NCI-H2081 (cell line): ENCODE measurements around the gene DCTPP1.

Experiments
- DNase-seq, 2 experiments: peaks; one replicate each; lab custom pipeline; 2025; lab: John Stamatoyannopoulos, UW

DCTPP1 gene

GRCh38 chr16:30382111-30382881 is 47.5 kb downstream of the DCTPP1 start, which contains the start of gene SEPTIN1:
Gene SEPTIN1, minus strand, starts transcription at chr16:30382561. Its CDS starts 19 bp downstream, at chr16:30382542.
- DNase-seq, result no peak

DNA sequence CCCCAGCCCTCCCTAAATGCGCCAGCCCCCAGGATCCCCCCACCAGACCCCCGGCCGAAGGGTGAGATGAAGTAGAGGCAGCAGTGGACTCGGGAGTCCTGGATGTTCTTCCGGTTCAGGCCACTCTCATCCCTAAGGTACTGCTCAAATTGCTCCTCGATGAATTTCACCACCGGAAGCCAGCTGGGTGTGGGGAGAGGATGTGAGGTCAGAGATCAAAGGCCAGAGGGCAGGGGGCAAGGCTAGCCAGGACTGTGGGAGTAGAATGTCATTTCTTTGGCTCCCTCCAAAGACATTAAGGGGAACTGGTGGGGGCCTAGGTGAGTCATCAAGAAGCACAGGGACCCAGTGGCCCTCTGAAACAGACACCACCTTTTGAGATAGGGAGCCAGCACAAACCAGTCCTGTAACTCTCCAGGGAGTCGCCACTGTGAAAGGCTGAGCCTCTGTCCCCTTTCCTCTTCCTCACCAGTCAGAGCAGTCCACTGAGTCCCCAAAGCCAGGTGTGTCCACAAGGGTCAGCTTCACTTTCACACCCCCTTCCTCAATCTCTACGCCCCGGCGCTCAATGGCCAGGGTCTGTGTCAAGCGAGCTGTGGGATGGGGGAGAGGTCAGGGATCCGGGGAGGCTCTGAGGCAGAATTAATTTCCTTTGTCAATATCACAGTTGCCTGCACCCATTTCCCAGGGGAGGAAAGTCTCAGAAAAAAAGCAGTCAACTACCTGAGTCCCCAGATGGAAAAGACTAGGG is 48.4 kb downstream of the DCTPP1 start:
- no peak for DNase-seq

- DNase-seq, result no peak
Measured at GRCh38 chr16:30380803-30381208, 49.0 kb downstream of the DCTPP1 start.

DNA sequence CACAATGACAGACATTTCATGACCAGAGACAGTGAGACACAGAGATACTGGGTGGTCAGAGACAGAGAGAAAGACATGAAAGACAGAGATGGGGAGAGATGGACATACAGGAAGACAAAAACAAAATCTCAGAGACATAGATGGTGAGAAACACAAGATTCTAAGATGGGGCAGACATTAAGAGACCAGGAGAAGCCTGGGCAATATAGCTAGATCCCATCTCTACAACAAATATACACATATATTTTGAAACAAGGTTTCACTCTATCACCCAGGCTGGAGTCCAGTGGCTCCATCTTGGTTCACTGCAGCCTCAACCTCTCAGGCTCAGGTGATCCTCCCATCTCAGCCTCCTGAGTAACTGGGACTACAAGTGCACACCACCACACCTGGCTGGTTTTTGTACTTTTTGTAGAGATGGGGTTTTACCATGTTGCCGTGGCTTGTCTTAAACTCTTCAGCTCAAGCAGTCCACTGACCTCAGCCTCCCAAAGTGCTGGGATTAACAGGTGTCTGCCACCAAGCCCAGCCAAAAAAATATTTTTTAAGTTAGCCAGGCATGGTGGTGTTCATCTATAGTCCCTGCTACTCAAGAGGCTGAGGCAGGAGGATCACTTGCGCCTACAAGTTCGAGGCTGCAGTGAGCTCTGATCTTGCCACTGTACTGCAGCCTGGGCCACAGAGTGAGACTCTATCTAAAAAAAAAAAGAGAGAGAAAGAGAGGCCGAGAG is 49.6 kb downstream of the DCTPP1 start:
- DNase-seq, result no peak

GRCh38 chr16:30379158-30379783 is 50.6 kb downstream of the DCTPP1 start:
- no peak for DNase-seq

- DNase-seq, result peak; percentile 92 to 95
Measured at GRCh38 chr16:30378236-30379157, 51.3 kb downstream of the DCTPP1 start.

GRCh38 chr16:30377812-30378235 is 52.0 kb downstream of the DCTPP1 start:
- DNase-seq, result peak; percentile 75 to 80

DNA sequence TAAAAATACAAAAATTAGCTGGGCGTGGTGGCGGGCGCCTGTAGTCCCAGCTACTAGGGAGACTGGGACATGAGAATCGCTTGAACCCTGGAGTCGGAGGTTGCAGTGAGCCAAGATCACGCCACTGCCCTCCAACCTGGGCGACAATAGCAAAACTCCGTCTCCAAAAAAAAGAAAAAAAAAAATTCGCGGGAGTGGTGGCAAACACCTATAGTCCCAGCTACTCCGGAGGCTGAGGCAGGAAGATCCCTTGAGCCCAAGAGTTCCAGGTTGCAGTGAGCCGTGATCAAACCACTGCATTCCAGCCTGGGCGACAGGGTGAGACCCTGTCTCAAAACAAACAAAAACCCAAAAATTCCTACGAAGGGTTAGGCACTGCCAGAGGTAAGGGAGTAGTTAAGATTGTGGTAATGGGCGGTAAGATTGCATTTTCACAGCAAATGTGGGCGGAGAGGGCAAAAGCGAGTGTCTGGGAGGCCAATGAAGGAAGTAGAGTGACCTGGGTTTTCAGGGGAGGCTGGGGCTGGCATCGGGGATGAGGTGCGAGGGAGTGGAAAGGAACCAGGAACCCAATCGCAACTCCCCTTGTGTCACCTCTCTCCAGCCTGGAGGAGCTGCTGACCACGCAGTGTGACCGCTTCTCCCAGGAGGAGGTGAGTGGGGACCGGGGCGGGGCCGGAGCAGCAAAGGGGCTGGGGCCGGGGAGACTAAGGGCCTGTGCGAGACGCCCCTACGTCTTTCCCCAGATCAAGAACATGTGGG is 52.6 kb downstream of the DCTPP1 start:
- no peak for DNase-seq

GRCh38 chr16:30376461-30376902 is 53.3 kb downstream of the DCTPP1 start:
- no peak for DNase-seq

GRCh38 chr16:30375864-30376263 is 54.0 kb downstream of the DCTPP1 start:
- no peak for DNase-seq

DNA sequence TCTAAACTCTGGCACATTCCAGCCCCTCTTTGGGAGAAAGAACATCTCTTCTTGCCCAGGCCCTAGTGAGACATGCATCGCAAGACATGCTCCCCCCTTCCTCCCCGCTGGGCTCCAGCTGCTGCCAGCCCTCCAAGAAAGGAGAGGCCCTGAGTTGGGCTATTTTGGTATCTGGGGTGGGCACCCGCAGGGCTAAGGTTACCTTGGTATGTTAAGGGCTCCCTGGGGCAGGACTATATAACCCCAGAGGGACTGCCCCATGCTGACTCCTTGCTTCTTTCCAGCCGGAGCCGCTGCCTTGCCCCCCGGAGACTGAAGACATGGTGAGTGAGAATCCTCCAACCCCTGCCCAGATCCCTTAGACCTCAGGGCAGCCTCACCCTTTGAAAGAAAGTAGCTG is 55.3 kb downstream of the DCTPP1 start, which contains the start of gene MYL11:
TSS of gene MYL11 (plus strand) at position 265 of the 400 bp plus-strand sequence. CDS start at position 321, 56 bp downstream.
- no peak for DNase-seq
